OCI-LY3 (cell line): ENCODE measurements around the gene AGT.
"Not testable (repeated sequence)": the region's sequence is repeated elsewhere in the genome, so short reads cannot be mapped to it uniquely, and the experiment has no call there.

Experiments used
- EZH2phosphoT487 ChIP-seq: fragments of 200-600 bp; shearing (Covaris generic); IDR thresholded peaks from 2 replicates; pipeline ENCODE4 v1.6.1; 2018; ENCODE audit warnings: antibody characterized with exemption, mixed run types, low read depth
- TF ChIP-seq, protein P1 (sequence below): fragments of 200-600, 300-600 bp; sonication (generic); IDR thresholded peaks from 2 replicates; pipeline ENCODE4 v1.5.1; 2014; ENCODE audit warnings: antibody characterized with exemption, low read length, low read depth

DNA sequence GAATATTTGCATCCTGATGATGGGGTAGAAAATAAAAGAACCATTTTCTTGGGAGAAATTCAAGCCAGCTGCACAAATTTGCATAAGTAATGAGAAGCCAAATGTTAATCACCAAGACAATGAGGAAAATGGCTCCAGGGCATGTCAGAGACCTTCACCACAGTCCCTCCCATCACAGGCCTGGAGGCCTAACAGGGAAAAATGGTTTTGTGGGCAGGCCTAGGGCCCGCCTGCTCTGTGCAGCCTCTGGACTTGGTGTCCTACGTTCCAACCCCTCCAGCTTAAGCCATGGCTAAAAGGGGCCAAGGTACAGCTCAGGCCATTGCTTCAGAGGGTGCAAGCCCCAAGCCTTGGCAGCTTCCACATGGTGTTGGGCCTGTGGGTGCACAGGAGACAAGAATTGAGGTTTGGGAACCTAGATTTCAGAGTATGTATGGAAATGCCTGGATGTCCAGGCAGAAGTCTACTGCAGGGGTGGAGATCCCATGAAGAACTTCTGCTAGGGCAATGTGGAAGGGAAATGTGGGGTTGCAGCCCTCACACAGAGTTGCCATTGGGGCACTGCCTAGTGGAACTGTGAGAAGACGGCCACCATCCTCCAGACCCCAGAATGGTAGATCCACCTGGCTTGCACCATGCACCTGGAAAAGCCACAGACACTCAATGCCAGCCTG, 8.1 kb upstream of the AGT start:
- TF ChIP-seq, protein P1, sequence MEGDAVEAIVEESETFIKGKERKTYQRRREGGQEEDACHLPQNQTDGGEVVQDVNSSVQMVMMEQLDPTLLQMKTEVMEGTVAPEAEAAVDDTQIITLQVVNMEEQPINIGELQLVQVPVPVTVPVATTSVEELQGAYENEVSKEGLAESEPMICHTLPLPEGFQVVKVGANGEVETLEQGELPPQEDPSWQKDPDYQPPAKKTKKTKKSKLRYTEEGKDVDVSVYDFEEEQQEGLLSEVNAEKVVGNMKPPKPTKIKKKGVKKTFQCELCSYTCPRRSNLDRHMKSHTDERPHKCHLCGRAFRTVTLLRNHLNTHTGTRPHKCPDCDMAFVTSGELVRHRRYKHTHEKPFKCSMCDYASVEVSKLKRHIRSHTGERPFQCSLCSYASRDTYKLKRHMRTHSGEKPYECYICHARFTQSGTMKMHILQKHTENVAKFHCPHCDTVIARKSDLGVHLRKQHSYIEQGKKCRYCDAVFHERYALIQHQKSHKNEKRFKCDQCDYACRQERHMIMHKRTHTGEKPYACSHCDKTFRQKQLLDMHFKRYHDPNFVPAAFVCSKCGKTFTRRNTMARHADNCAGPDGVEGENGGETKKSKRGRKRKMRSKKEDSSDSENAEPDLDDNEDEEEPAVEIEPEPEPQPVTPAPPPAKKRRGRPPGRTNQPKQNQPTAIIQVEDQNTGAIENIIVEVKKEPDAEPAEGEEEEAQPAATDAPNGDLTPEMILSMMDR, result not testable (repeated sequence)
- not testable (repeated sequence) for TF ChIP-seq EZH2phosphoT487
